Naive thymus-derived CD4-positive, alpha-beta T cell (primary cell): ENCODE results near the gene RHOG. TPM values are rescaled to one million over a fixed set of nuclear protein-coding genes. Genes with fewer than 3 reads are reported as not detected.

Experiments used
- ATAC-seq: fragments of 150-1000 bp; cut with Tn5 transposase; 2 replicates; pipeline ENCODE4 v1.10.0; 2021; ENCODE audit warnings: mild to moderate bottlenecking, moderate library complexity
- CTCF ChIA-PET: fragments of 350-600 bp; sonication (Branson Sonifier 250); formaldehyde crosslinking; loops from one replicate; lab custom pipeline; 2021; ENCODE audit warnings: antibody characterized with exemption; lab: Charles Lee
- POLR2A ChIA-PET: fragments of 350-600 bp; sonication (Branson Sonifier 250); formaldehyde crosslinking; loops from one replicate; lab custom pipeline; 2021; ENCODE audit warnings: antibody characterized with exemption, inconsistent platforms; lab: Charles Lee
- DNase-seq, 9 donors: peaks; one replicate each; pipeline versions ENCODE4 v3.0.0 to v3.0.0-alpha.2; 2020 to 2022; ENCODE audit warnings: mixed read lengths in 1 of 9
- H3K27ac ChIP-seq: one replicate; pipeline ENCODE4 v1.7.0; 2013; ENCODE audit warnings: mild to moderate bottlenecking, low read depth, low read length, moderate library complexity
- H3K27me3 ChIP-seq, 2 donors: one replicate each; pipeline ENCODE4 v1.7.0; 2013; ENCODE audit warnings: low read length in 2 of 2, mild to moderate bottlenecking in 2 of 2, moderate library complexity in 2 of 2; ENCODE audit not compliant: control insufficient read depth in 2 of 2, insufficient read depth in 2 of 2
- H3K36me3 ChIP-seq, 3 experiments: 1 replicate in 2 of 3; 2 replicates in 1 of 3; pipeline ENCODE4 v1.7.0; 2013; ENCODE audit warnings: low read length in 3 of 3, mild to moderate bottlenecking in 3 of 3, moderate library complexity in 1 of 3; ENCODE audit not compliant: insufficient read depth in 3 of 3, control insufficient read depth in 2 of 3
- H3K4me1 ChIP-seq, 2 donors: one replicate each; pipeline ENCODE4 v1.7.0; 2013; ENCODE audit warnings: low read length in 2 of 2, mild to moderate bottlenecking in 2 of 2, moderate library complexity in 1 of 2; ENCODE audit not compliant: control insufficient read depth in 2 of 2, insufficient read depth in 2 of 2
- H3K4me3 ChIP-seq: 2 replicates; pipeline ENCODE4 v1.7.0; 2013; ENCODE audit warnings: mild to moderate bottlenecking, low read length
- H3K9me3 ChIP-seq, 3 experiments: 1 replicate in 2 of 3; 2 replicates in 1 of 3; pipeline ENCODE4 v1.7.0; 2013; ENCODE audit warnings: low read length in 3 of 3; ENCODE audit not compliant: control insufficient read depth in 2 of 3
- H3K27ac Mint-ChIP-seq, 9 donors: one replicate each; pipeline ENCODE4 v1.8.0; 2020 to 2022; ENCODE audit warnings: mixed read lengths in 9 of 9, mild to moderate bottlenecking in 8 of 9, moderate library complexity in 5 of 9, inconsistent platforms in 2 of 9
- H3K27me3 Mint-ChIP-seq, 5 donors: one replicate each; pipeline ENCODE4 v1.8.0; 2021 to 2022; ENCODE audit warnings: mixed read lengths in 5 of 5, mild to moderate bottlenecking in 1 of 5
- H3K36me3 Mint-ChIP-seq, 5 donors: one replicate each; pipeline ENCODE4 v1.8.0; 2020 to 2022; ENCODE audit warnings: mixed read lengths in 5 of 5, mild to moderate bottlenecking in 3 of 5, inconsistent platforms in 1 of 5
- H3K4me1 Mint-ChIP-seq, 7 donors: one replicate each; pipeline ENCODE4 v1.8.0; 2020 to 2022; ENCODE audit warnings: mixed read lengths in 7 of 7, mild to moderate bottlenecking in 3 of 7, inconsistent platforms in 1 of 7
- H3K4me3 Mint-ChIP-seq, 10 donors: one replicate each; pipeline ENCODE4 v1.8.0; 2020 to 2022; ENCODE audit warnings: mild to moderate bottlenecking in 10 of 10, mixed read lengths in 10 of 10, moderate library complexity in 6 of 10, inconsistent platforms in 2 of 10
- H3K9me3 Mint-ChIP-seq, 11 donors: one replicate each; pipeline ENCODE4 v1.8.0; 2020 to 2022; ENCODE audit warnings: mixed read lengths in 11 of 11, mild to moderate bottlenecking in 4 of 11, inconsistent platforms in 1 of 11, moderate library complexity in 1 of 11
- intact Hi-C, 2 donors: fragments of 100-400 bp; cut with micrococcal nuclease; formaldehyde crosslinking; loops; one replicate each; pipeline ENCODE4 v1.15.1; 2023
- polyA plus RNA-seq, 2 donors: library from polyadenylated mRNA; unstranded; fragments of 300-500 nt; fragmentation: Illumina TruSeq; gene quantifications; one replicate each; pipeline ENCODE4 v1.2.3, GENCODE V29; 2021
- total RNA-seq, 6 experiments: library from RNA in 5 of 6; stranded (reverse) in 5 of 6; gene quantifications; 1 replicate in 5 of 6; 2 replicates in 1 of 6; pipeline ENCODE4 v1.2.3 and lab custom pipeline; 2021 to 2026

RHOG gene
- total and polyA plus RNA-seq, 7 experiments from 2014 or later, result 89.4 to 220 (median 133) TPM

DNA sequence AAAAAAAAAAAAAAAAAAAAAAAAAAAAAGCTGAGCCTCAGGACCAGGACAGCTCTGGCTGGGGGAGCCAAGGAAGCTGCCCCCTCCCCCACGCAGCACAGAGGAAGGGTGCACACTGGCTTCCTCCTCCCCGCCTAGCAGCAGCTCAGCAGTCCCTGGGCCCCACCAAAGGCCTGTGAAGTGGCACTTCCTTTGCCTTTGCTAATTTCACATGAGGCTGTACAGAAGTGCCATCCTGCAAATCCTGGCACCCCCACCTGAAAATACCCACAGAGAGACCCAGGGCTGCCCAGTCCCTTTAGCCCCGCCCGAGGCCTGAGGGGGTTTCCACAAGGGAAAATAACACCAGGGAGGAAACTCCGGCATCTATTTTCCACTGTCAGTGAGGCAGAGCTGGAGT lies 3.9 kb downstream of the RHOG start:
- DNase-seq, result peak in 8 of 9 donors; percentile 47 to 63 (median 54)
- no peaks in the 10 kb centered on the region for H3K9me3 ChIP-seq
- peak overlapping the region; percentile 82 to 99 (median 94) for H3K4me3 Mint-ChIP-seq
- H3K36me3 ChIP-seq, result peaks cover 0 to 12% (median 2%) of the 10 kb centered on the region in 3 experiments
- H3K27me3 Mint-ChIP-seq, result no peaks in the 10 kb centered on the region
- intact Hi-C loops, result no loop called here
- peaks cover 7 to 42% (median 22%) of the 10 kb centered on the region in 5 donors for H3K36me3 Mint-ChIP-seq
- H3K4me1 ChIP-seq, result peaks cover 72 to 73% of the 10 kb centered on the region in 2 donors
- no peak for ATAC-seq
- H3K4me1 Mint-ChIP-seq, result peaks cover 54 to 82% (median 75%) of the 10 kb centered on the region in 7 donors
- peaks cover 0 to 7% (median 0%) of the 10 kb centered on the region in 11 donors for H3K9me3 Mint-ChIP-seq
- POLR2A ChIA-PET, result interaction anchor here (0.7 to 17.9 kb wide), 11 partner anchors 7 to 221 kb away, joined by 3 to 399 read pairs (median 4); partner anchors contain the start of gene STIM1
- H3K4me3 ChIP-seq, result peak overlapping the region; percentile 51
- no peaks in the 10 kb centered on the region for H3K27me3 ChIP-seq
- peak overlapping the region; percentile 95 for H3K27ac ChIP-seq
- CTCF ChIA-PET, result interaction anchor here (1.0 to 12.5 kb wide), 4 partner anchors 10 to 28 kb away, joined by 3 to 213 read pairs (median 6); partner anchors contain the start of genes PGAP2 and STIM1
- H3K27ac Mint-ChIP-seq, result peak overlapping the region; percentile 84 to 99 (median 97)

- intact Hi-C loops, result no loop called here
- peaks cover 0 to 23% (median 2%) of the 10 kb centered on the region in 3 experiments for H3K36me3 ChIP-seq
- H3K36me3 Mint-ChIP-seq, result peaks cover 7 to 47% (median 22%) of the 10 kb centered on the region in 5 donors
- H3K27ac Mint-ChIP-seq, result peak overlapping the region; percentile 86 to 99 (median 93)
- peak overlapping the region; percentile 86 to 99 (median 94) for H3K4me3 Mint-ChIP-seq
- H3K27ac ChIP-seq, result peak overlapping the region; percentile 95
- ATAC-seq (no peak), DNase-seq (no peak)
- H3K27me3 ChIP-seq, result no peaks in the 10 kb centered on the region
- H3K4me1 Mint-ChIP-seq, result peaks cover 65 to 91% (median 84%) of the 10 kb centered on the region in 7 donors
- peak overlapping the region; percentile 38 for H3K4me3 ChIP-seq
- ChIA-PET POLR2A (interaction anchor here (0.8 to 17.9 kb wide), 10 partner anchors 8 to 223 kb away, joined by 3 to 399 read pairs (median 4); partner anchors contain the start of gene STIM1), CTCF (interaction anchor here (0.6 to 12.5 kb wide), 5 partner anchors 10 to 457 kb away, joined by 3 to 213 read pairs (median 5); partner anchors contain the start of gene STIM1)
- H3K9me3 ChIP-seq, result no peaks in the 10 kb centered on the region
- no peaks in the 10 kb centered on the region for H3K27me3 Mint-ChIP-seq
- peaks cover 0 to 7% (median 0%) of the 10 kb centered on the region in 11 donors for H3K9me3 Mint-ChIP-seq
- H3K4me1 ChIP-seq, result peaks cover 78 to 80% of the 10 kb centered on the region in 2 donors
These were observed 5.0 kb downstream of the RHOG start for GRCh38 chr11:3835751-3836150.

- Histone ChIP-seq H3K4me1 (peaks cover 78 to 88% of the 10 kb centered on the region in 2 donors), H3K36me3 (peaks cover 0 to 26% (median 2%) of the 10 kb centered on the region in 3 experiments), H3K9me3 (no peaks in the 10 kb centered on the region), H3K27me3 (no peaks in the 10 kb centered on the region), H3K4me3 (peak overlapping the region; percentile 38), H3K27ac (peak overlapping the region; percentile 95)
- DNase-seq (no peak), ATAC-seq (peak; percentile 28)
- Mint-ChIP-seq H3K27ac (peak overlapping the region; percentile 86 to 99 (median 93)), H3K36me3 (peaks cover 7 to 48% (median 24%) of the 10 kb centered on the region in 5 donors), H3K27me3 (no peaks in the 10 kb centered on the region), H3K4me3 (peak overlapping the region; percentile 86 to 99 (median 94)), H3K9me3 (peaks cover 0 to 7% (median 0%) of the 10 kb centered on the region in 11 donors), H3K4me1 (peaks cover 73 to 96% (median 89%) of the 10 kb centered on the region in 7 donors)
- ChIA-PET POLR2A (interaction anchor here (0.7 to 17.9 kb wide), 9 partner anchors 9 to 149 kb away, joined by 3 to 399 read pairs (median 4); partner anchors contain the start of gene STIM1), CTCF (interaction anchor here (1.0 to 12.5 kb wide), 3 partner anchors 11 to 237 kb away, joined by 3 to 213 read pairs (median 5); partner anchors contain the start of gene STIM1)
- intact Hi-C loops, result loop anchor here in 1 of 2 donors (1.0 kb wide), 1 partner anchor 11 kb away; no protein-coding TSS in a partner anchor
These were observed 5.9 kb downstream of the RHOG start for GRCh38 chr11:3834664-3835461.

DNA sequence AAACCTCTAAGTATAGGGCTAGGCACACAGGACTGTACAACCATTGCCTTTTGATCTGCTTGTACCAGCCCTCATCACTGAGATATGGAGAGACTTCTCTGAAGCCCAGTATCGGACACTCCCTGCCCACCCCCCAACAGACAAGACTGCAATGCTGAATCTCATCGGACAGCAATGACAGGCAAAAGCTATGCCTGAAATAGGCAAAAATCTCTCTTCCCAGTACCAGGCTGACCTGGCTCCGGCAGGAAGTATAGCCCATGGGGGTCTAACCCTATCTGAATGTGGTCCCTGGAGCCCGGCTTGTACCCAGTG lies 6.5 kb downstream of the RHOG start:
- POLR2A ChIA-PET, result interaction anchor here (0.7 to 17.9 kb wide), 6 partner anchors 9 to 38 kb away, joined by 3 to 399 read pairs (median 4); partner anchors contain the start of gene STIM1
- H3K36me3 Mint-ChIP-seq, result peaks cover 7 to 45% (median 24%) of the 10 kb centered on the region in 5 donors
- intact Hi-C loops, result loop anchor here in 1 of 2 donors (1.0 kb wide), 1 partner anchor 10 kb away; no protein-coding TSS in a partner anchor
- Histone ChIP-seq H3K27me3 (no peaks in the 10 kb centered on the region), H3K4me3 (peak overlapping the region; percentile 38), H3K36me3 (peaks cover 0 to 32% (median 2%) of the 10 kb centered on the region in 3 experiments), H3K4me1 (peaks cover 78 to 88% of the 10 kb centered on the region in 2 donors), H3K27ac (peak overlapping the region; percentile 95), H3K9me3 (no peaks in the 10 kb centered on the region)
- DNase-seq (no peak), ATAC-seq (no peak)
- H3K27me3 Mint-ChIP-seq, result no peaks in the 10 kb centered on the region
- peaks cover 0 to 4% (median 0%) of the 10 kb centered on the region in 11 donors for H3K9me3 Mint-ChIP-seq
- peak overlapping the region; percentile 86 to 99 (median 94) for H3K4me3 Mint-ChIP-seq
- H3K27ac Mint-ChIP-seq, result peak overlapping the region; percentile 86 to 99 (median 93)
- CTCF ChIA-PET, result no interaction called here
- H3K4me1 Mint-ChIP-seq, result peaks cover 73 to 93% (median 83%) of the 10 kb centered on the region in 7 donors

DNA sequence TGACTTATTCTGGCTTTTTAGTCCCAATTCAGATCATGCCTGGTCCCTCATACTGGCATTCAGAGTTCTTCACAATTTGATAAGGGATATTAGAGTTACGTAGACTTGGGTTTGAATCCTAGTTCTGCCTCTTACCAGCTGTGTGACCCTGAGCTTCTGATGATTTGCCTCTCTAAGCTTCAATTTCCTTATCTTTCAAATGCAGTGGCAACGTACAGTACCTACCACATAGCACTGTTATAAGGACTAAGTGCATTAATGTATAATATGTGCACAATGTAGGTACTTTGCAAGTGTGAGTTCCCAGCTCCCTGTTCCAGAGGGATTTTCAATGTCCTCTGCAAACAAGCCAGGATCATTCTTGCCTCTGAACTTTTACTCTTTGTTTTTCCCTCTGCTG lies 7.3 kb downstream of the RHOG start:
- Histone ChIP-seq H3K9me3 (no peaks in the 10 kb centered on the region), H3K36me3 (peaks cover 0 to 37% (median 2%) of the 10 kb centered on the region in 3 experiments), H3K4me1 (peaks cover 71 to 81% of the 10 kb centered on the region in 2 donors), H3K4me3 (no peak overlapping the region), H3K27ac (peak overlapping the region; percentile 95), H3K27me3 (no peaks in the 10 kb centered on the region)
- peak overlapping the region; percentile 33 to 99 (median 92) for H3K4me3 Mint-ChIP-seq
- no peaks in the 10 kb centered on the region for H3K27me3 Mint-ChIP-seq
- intact Hi-C loops, result no loop called here
- H3K9me3 Mint-ChIP-seq, result peaks cover 0 to 2% (median 0%) of the 10 kb centered on the region in 11 donors
- peaks cover 7 to 39% (median 21%) of the 10 kb centered on the region in 5 donors for H3K36me3 Mint-ChIP-seq
- H3K4me1 Mint-ChIP-seq, result peaks cover 70 to 85% (median 78%) of the 10 kb centered on the region in 7 donors
- DNase-seq, result no peak
- ChIA-PET CTCF (interaction anchor here (1.0 to 1.8 kb wide), 2 partner anchors 8 to 13 kb away, joined by 3 to 4 read pairs; no protein-coding TSS in a partner anchor), POLR2A (interaction anchor here (0.6 to 17.9 kb wide), 10 partner anchors 8 to 252 kb away, joined by 3 to 399 read pairs (median 4); partner anchors contain the start of gene STIM1)
- peak overlapping the region; percentile 58 to 99 (median 93) for H3K27ac Mint-ChIP-seq
- ATAC-seq, result no peak

- Histone ChIP-seq H3K9me3 (no peaks in the 10 kb centered on the region), H3K4me1 (peaks cover 65 to 75% of the 10 kb centered on the region in 2 donors), H3K27me3 (no peaks in the 10 kb centered on the region), H3K27ac (peak overlapping the region; percentile 95), H3K36me3 (peaks cover 0 to 42% (median 2%) of the 10 kb centered on the region in 3 experiments), H3K4me3 (no peak overlapping the region)
- CTCF ChIA-PET, result interaction anchor here (0.5 to 1.8 kb wide), 4 partner anchors 9 to 151 kb away, joined by 3 to 5 read pairs (median 4); no protein-coding TSS in a partner anchor
- Mint-ChIP-seq H3K4me3 (peak overlapping the region; percentile 16 to 99 (median 92)), H3K9me3 (peaks cover 0 to 2% (median 0%) of the 10 kb centered on the region in 11 donors), H3K4me1 (peaks cover 64 to 84% (median 72%) of the 10 kb centered on the region in 7 donors), H3K36me3 (peaks cover 3 to 33% (median 26%) of the 10 kb centered on the region in 5 donors), H3K27ac (peak overlapping the region in 8 of 9 donors; percentile 86 to 99 (median 93)), H3K27me3 (no peaks in the 10 kb centered on the region)
- DNase-seq (no peak), ATAC-seq (no peak)
- POLR2A ChIA-PET, result interaction anchor here (0.6 to 17.9 kb wide), 8 partner anchors 9 to 253 kb away, joined by 3 to 399 read pairs (median 4); partner anchors contain the start of gene STIM1
- intact Hi-C loops, result no loop called here
These were observed 7.9 kb downstream of the RHOG start for GRCh38 chr11:3832816-3833215.
